LNCAP (cell line): Measurements from ENCODE around the gene FOXA3.

ENCODE experiments used
- CTCF ChIP-seq: fragments of 450-650 bp; IDR thresholded peaks from 2 replicates; pipeline ENCODE4 v1.5.1; 2017; ENCODE audit warnings: mild to moderate bottlenecking

The FOXA3 gene

GRCh38 chr19:45860359-45861259, 3.5 kb upstream of the FOXA3 start:
- TF ChIP-seq CTCF = no peak

GRCh38 chr19:45862271-45862563, 1.9 kb upstream of the FOXA3 start:
- TF ChIP-seq CTCF = no peak

GRCh38 chr19:45862564-45863334, 1.4 kb upstream of the FOXA3 start, which contains the start of gene SYMPK:
SYMPK (minus strand) TSS chr19:45863147; CDS start chr19:45854495, 8,652 bp downstream.
- TF ChIP-seq CTCF = no peak

- TF ChIP-seq CTCF = no peak
Measured at GRCh38 chr19:45863335-45863839, 739 bp upstream of the FOXA3 start.

- TF ChIP-seq CTCF = no peak
Measured at GRCh38 chr19:45864629-45865082, 530 bp downstream of the FOXA3 start.

GRCh38 chr19:45865269-45865948, 1.3 kb downstream of the FOXA3 start:
- TF ChIP-seq CTCF = no peak

- no peak for TF ChIP-seq CTCF
Measured at GRCh38 chr19:45866400-45867176, 2.5 kb downstream of the FOXA3 start.
